GM12875 (cell line): ENCODE measurements around the gene COPS8.

Experiments
- H3K4me3 ChIP-seq: one replicate; pipeline ENCODE4 v1.5.1; 2011; ENCODE audit warnings: low read depth, low read length, control low read depth
- TF ChIP-seq, protein P1 (sequence below): IDR thresholded peaks from 2 replicates; pipeline ENCODE4 v1.5.1; 2011; ENCODE audit warnings: low read depth, mild to moderate bottlenecking, control low read depth, inconsistent platforms, low read length, moderate library complexity, borderline replicate concordance; ENCODE audit not compliant: insufficient read depth

Gene COPS8

DNA sequence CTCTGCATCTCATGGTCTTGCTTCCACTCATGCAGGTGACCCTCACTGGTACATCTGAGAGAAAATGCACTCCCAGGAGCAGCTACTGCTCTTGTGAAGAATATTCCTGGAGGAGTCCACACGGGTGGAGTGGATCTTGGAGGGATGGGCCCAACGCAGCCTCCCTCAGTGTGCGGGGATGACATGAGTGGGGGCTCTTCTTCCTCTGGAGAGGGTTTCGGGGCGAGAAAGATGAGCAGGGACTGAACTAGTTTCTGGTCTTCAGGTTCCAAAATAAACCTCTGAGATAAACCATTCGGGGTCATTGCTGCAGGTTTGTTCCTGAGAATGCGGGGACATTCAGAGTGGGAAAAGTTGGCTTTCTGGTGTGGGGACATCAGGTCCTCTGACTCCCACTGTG is 39.1 kb downstream of the COPS8 start:
- TF ChIP-seq, protein P1, sequence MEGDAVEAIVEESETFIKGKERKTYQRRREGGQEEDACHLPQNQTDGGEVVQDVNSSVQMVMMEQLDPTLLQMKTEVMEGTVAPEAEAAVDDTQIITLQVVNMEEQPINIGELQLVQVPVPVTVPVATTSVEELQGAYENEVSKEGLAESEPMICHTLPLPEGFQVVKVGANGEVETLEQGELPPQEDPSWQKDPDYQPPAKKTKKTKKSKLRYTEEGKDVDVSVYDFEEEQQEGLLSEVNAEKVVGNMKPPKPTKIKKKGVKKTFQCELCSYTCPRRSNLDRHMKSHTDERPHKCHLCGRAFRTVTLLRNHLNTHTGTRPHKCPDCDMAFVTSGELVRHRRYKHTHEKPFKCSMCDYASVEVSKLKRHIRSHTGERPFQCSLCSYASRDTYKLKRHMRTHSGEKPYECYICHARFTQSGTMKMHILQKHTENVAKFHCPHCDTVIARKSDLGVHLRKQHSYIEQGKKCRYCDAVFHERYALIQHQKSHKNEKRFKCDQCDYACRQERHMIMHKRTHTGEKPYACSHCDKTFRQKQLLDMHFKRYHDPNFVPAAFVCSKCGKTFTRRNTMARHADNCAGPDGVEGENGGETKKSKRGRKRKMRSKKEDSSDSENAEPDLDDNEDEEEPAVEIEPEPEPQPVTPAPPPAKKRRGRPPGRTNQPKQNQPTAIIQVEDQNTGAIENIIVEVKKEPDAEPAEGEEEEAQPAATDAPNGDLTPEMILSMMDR, result no peak
- no peak overlapping the region for H3K4me3 ChIP-seq

DNA sequence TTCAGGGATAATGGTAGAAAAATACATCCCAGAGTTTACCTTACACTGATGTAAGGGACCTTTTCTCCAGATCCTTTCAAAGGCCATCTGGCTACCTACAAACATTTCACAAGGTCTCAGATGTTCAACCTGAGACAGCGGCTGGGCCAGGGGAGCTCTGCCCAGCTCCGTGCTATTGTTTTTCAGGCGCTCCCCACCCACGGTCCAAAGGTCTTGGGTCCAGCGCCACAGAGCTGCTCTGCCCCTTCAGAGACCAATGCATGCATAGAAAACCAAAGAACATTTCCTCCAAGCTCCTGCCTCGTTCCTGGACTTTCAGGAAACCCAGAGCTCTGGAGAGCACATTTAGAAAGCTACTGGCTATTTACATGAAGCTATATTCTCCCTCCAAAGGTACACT is 40.3 kb downstream of the COPS8 start:
- no peak overlapping the region for H3K4me3 ChIP-seq
- TF ChIP-seq, protein P1, result no peak

DNA sequence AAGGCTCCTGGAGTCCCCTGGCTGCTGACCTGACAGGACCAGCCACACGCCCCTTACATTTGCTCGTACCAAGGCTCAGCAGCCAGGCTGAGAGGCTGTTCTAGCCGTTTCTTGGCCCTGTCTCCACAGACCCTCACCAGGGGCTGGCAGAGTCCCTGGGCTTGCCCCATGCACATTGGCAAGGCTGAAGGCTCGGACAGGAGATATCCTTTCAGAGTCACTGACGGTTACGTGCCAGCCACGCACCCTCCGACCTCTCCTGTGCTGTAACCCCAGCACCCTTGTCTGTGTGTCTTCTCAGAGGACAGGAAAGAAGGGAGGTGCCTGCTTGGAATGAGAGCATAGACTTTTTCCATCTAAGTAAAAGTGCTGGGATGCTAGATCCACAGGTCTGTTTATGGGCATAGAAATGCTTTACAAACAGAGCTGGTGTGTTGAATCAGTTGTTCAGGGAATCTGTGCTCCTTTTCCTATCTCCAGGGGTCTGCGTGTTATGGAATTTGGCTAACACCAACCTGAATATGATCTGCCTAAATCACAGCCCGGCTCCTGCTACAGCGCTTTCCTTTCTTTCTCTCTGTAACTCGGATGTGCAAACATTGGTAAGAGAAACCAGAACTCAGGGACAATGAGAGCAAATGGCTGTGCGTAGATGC is 41.0 kb downstream of the COPS8 start:
- TF ChIP-seq, protein P1, result no peak
- no peak overlapping the region for H3K4me3 ChIP-seq

DNA sequence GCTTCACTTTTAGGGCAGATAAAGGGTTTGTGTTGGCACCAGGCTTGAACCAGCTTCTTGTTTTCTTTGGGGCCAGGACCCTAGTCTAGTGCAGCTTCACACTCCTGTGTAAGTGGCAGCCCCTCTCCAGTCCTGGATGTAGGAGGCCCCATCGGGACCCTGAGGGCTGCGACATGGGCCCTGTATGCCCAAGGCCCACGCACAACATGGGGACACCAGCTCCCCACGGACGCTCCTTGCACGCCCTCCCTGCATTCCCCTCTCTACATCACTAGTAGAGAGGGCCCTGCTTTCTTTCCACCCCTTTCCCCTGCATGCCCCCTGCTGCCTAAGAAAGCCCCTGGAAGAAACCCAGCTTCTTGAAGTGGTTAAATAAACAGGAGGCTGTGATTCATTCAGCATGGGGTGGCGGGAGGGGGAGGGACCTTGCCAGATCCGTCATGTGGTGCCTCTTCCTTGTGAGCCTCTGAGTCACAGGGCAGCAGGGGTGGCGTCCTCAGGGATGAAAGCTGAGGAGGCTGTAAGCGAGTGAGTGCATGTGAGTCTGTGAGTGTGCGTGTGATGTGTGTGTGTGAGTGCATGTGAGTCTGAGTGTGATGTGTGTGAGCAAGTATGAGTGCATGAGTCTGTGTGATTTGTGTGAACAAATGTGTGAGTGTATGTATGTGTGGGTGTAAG is 42.5 kb downstream of the COPS8 start:
- no peak overlapping the region for H3K4me3 ChIP-seq
- TF ChIP-seq, protein P1, result no peak

GRCh38 chr2:237128845-237129592 is 43.3 kb downstream of the COPS8 start:
- H3K4me3 ChIP-seq, result no peak overlapping the region
- TF ChIP-seq, protein P1, result no peak

DNA sequence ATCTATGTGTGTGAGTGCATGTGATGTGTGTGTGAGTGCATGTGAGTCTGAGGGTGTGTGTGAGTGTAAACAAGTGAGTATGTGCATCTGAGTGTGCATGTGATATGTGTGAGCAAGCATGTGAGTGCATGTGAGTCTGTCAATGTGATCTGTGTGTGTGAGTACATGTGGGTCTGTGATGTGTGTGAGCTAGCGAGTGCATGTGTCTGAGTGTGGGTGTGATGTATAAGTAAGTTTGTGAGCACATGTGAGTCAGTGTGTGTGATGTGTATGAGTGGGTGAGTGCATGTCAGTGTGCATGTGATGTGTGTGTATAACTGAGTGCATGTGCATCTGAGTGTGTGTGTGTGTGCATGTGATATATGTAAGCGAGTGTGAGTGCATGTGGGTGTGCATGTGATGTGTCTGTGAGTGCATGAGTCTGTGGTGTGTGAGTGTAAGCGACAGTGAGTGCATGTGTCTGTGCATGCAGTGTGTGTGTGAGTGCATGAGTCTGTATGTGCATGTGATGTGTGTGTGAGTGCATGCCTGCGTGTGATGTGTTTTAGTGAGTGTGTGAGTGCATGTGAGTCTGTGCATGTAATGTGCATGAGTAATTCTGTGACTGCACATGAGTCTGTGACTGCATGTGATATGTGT is 44.1 kb downstream of the COPS8 start:
- H3K4me3 ChIP-seq, result no peak overlapping the region
- TF ChIP-seq, protein P1, result no peak
